Uterus (tissue), 2 donors: Measurements from ENCODE around the gene CPED1.

Source experiments
- POLR2A ChIP-seq, 2 donors: fragments of 450-650 bp; IDR thresholded peaks; one replicate each; pipeline ENCODE4 v1.6.1; 2016; ENCODE audit warnings: antibody characterized with exemption in 2 of 2, mild to moderate bottlenecking in 1 of 2, moderate library complexity in 1 of 2
- TF ChIP-seq, protein P1 (sequence below), 4 experiments: fragments of 200-600 bp in 2 of 4; fragments of 450-650 bp in 2 of 4; sonication (generic) in 2 of 4; IDR thresholded peaks; one replicate each; pipeline ENCODE4 v1.5.1; 2016 to 2019; ENCODE audit warnings: antibody characterized with exemption in 4 of 4, mild to moderate bottlenecking in 2 of 4, moderate library complexity in 1 of 4

GRCh38 chr7:121192834-121193233 is 204.3 kb downstream of the CPED1 start:
- TF ChIP-seq, protein P1, sequence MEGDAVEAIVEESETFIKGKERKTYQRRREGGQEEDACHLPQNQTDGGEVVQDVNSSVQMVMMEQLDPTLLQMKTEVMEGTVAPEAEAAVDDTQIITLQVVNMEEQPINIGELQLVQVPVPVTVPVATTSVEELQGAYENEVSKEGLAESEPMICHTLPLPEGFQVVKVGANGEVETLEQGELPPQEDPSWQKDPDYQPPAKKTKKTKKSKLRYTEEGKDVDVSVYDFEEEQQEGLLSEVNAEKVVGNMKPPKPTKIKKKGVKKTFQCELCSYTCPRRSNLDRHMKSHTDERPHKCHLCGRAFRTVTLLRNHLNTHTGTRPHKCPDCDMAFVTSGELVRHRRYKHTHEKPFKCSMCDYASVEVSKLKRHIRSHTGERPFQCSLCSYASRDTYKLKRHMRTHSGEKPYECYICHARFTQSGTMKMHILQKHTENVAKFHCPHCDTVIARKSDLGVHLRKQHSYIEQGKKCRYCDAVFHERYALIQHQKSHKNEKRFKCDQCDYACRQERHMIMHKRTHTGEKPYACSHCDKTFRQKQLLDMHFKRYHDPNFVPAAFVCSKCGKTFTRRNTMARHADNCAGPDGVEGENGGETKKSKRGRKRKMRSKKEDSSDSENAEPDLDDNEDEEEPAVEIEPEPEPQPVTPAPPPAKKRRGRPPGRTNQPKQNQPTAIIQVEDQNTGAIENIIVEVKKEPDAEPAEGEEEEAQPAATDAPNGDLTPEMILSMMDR (IDR thresholded peaks at IDR 0.05), result no peak
- TF ChIP-seq POLR2A (IDR thresholded peaks at IDR 0.05), result no peak
